Body of pancreas (tissue), 4 donors: ENCODE results near the gene GRIP2. TPM values are rescaled to one million over a fixed set of nuclear protein-coding genes. Genes with fewer than 3 reads are reported as not detected.

ENCODE experiments used
- ATAC-seq: fragments of 150-250 bp; one replicate; pipeline ENCODE4 v1.9.1; 2016
- DNase-seq, 4 donors: peaks; one replicate each; pipeline ENCODE4 v3.0.0-alpha.2; 2019
- H3K27ac ChIP-seq, 4 donors: fragments of 200-600 bp; sonication (generic); 1 replicate in 3 of 4; 2 replicates in 1 of 4; pipeline versions ENCODE4 v1.5.1 to v1.6.1; 2016 to 2019; ENCODE audit warnings: mild to moderate bottlenecking in 1 of 4, mixed read lengths in 1 of 4, moderate library complexity in 1 of 4
- H3K27me3 ChIP-seq, 2 donors: fragments of 200-600 bp; sonication (generic); one replicate each; pipeline ENCODE4 v1.6.0; 2016; ENCODE audit warnings: mild to moderate bottlenecking in 1 of 2
- H3K36me3 ChIP-seq, 2 donors: fragments of 200-600 bp; sonication (generic); replicated peaks in 1 of 2; 2 replicates each; pipeline ENCODE4 v1.5.1; 2016; ENCODE audit warnings: low read depth in 2 of 2; ENCODE audit not compliant: insufficient read depth in 1 of 2
- H3K4me1 ChIP-seq: fragments of 200-600 bp; sonication (generic); one replicate; pipeline ENCODE4 v1.6.0; 2016
- H3K4me3 ChIP-seq, 2 donors: fragments of 200-600 bp; sonication (generic); 1 replicate in 1 of 2; 2 replicates in 1 of 2; pipeline ENCODE4 v1.5.1; 2016 to 2019
- H3K9me3 ChIP-seq, 3 donors: fragments of 200-600 bp; sonication (generic); 1 replicate in 2 of 3; 2 replicates in 1 of 3; pipeline ENCODE4 v1.5.1; 2016
- POLR2A ChIP-seq, 3 donors: fragments of 450-650 bp; IDR thresholded peaks; one replicate each; pipeline ENCODE4 v1.6.1; 2016; ENCODE audit warnings: antibody characterized with exemption in 3 of 3, mild to moderate bottlenecking in 2 of 3
- WGBS, 2 donors: methylation state at CpG; one replicate each; pipeline ENCODE4 v1.1.5; 2017; 5-methylcytosine and 5-hydroxymethylcytosine counted together
- intact Hi-C: fragments of 100-400 bp; cut with DNase I; formaldehyde crosslinking; loops from one replicate; pipeline ENCODE4 v1.15.1; 2023
- total RNA-seq, 2 donors: library from RNA; depleted of rRNA; stranded (reverse); fragments of >200 nt; gene quantifications; one replicate each; pipeline ENCODE4 v1.1.0, GENCODE V29; 2016
- TF ChIP-seq, protein P1 (sequence below), 7 experiments: fragments of 450-650 bp in 4 of 7; fragments of 200-600 bp in 3 of 7; sonication (generic) in 3 of 7; IDR thresholded peaks; one replicate each; pipeline ENCODE4 v1.5.1; 2016 to 2019; ENCODE audit warnings: antibody characterized with exemption in 7 of 7

The GRIP2 gene
- total RNA-seq, 2 donors from 2014 or later, result 0.26 to 0.99 TPM

DNA sequence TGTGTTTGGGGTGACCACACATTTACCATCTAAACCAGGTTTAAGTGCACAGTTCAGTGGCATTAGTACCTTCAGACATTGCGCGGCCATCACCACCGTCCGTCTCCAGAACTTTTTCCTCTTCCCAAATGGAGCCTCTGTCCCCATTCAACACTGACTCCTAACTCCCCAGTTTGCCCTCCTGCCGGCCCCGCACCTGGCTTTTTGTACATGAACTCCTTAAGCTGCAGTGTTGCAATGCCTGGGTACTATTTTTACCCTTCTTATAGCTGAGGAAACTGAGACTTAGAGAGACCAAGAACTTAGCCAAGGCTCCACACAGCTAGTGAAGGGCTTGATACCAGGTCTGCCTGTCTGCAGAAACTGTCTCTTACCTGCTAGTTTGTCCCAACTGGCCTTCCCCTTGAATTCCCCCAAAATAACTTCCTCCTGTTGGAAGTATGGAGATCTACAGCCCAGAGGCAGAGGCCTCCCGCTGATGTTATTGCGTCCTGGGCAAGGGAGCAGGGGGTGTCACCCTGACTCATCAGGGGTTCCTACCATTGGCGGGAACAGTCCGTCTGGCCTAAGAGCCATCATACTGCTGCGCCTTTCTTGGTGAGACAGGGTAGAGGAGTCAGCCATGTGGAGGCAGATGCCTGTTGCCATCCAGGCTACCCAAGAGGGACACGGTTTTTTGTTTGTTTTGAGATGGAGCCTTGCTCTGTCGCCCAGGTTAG is 65.6 kb downstream of the GRIP2 start:
- H3K4me1 ChIP-seq, result peaks cover 3% of the 10 kb centered on the region
- intact Hi-C loops, result loop anchor here (5.0 kb wide), 1 partner anchor 212 kb away; no protein-coding TSS in a partner anchor
- H3K4me3 ChIP-seq, result no peak overlapping the region
- DNase-seq, result no peak
- ATAC-seq, result no peak
- WGBS, 2 donors, result 88 to 95% methylated on average over 9 to 13 of the region's 13 CpGs
- H3K36me3 ChIP-seq, result no peaks in the 10 kb centered on the region
- no peaks in the 10 kb centered on the region for H3K9me3 ChIP-seq
- H3K27me3 ChIP-seq, result no peaks in the 10 kb centered on the region
- TF ChIP-seq, protein P1, sequence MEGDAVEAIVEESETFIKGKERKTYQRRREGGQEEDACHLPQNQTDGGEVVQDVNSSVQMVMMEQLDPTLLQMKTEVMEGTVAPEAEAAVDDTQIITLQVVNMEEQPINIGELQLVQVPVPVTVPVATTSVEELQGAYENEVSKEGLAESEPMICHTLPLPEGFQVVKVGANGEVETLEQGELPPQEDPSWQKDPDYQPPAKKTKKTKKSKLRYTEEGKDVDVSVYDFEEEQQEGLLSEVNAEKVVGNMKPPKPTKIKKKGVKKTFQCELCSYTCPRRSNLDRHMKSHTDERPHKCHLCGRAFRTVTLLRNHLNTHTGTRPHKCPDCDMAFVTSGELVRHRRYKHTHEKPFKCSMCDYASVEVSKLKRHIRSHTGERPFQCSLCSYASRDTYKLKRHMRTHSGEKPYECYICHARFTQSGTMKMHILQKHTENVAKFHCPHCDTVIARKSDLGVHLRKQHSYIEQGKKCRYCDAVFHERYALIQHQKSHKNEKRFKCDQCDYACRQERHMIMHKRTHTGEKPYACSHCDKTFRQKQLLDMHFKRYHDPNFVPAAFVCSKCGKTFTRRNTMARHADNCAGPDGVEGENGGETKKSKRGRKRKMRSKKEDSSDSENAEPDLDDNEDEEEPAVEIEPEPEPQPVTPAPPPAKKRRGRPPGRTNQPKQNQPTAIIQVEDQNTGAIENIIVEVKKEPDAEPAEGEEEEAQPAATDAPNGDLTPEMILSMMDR (IDR thresholded peaks at IDR 0.05), result no peak
- TF ChIP-seq POLR2A (IDR thresholded peaks at IDR 0.05), result no peak
- H3K27ac ChIP-seq, result no peak overlapping the region

DNA sequence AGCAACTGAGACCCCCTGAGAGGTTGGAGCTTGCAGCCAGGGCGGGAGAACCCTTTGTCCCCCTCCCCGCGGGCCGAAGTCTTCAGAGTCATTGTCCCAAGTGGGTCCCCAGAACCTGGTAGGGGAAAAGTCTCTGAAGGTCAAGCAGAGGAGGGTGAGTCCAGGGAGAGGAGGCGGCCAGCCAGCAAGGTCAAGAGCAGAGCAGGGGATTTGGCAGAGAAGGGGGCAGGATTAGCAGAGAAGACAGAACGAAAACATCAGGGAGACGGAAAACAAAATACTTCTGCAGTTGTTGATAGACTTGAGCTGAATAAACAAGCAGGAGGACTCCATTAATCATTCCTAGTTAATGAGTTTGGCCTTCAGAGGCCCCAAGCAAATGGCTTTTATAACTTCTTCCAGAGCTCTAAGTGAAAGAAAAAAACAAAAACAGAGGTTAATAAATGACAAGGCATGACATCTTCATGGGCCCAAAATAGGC is 66.7 kb downstream of the GRIP2 start:
- intact Hi-C loops, result loop anchor here (5.0 kb wide), 1 partner anchor 211 kb away; no protein-coding TSS in a partner anchor
- Histone ChIP-seq H3K27ac (no peak overlapping the region), H3K4me1 (peaks cover 3% of the 10 kb centered on the region), H3K9me3 (no peaks in the 10 kb centered on the region), H3K27me3 (no peaks in the 10 kb centered on the region), H3K36me3 (no peaks in the 10 kb centered on the region), H3K4me3 (no peak overlapping the region)
- 74 to 80% methylated on average over 5 to 7 of the region's 7 CpGs for WGBS, 2 donors
- TF ChIP-seq, protein P1 (IDR thresholded peaks at IDR 0.05), result no peak
- TF ChIP-seq POLR2A (IDR thresholded peaks at IDR 0.05), result no peak
- ATAC-seq (no peak), DNase-seq (no peak)

DNA sequence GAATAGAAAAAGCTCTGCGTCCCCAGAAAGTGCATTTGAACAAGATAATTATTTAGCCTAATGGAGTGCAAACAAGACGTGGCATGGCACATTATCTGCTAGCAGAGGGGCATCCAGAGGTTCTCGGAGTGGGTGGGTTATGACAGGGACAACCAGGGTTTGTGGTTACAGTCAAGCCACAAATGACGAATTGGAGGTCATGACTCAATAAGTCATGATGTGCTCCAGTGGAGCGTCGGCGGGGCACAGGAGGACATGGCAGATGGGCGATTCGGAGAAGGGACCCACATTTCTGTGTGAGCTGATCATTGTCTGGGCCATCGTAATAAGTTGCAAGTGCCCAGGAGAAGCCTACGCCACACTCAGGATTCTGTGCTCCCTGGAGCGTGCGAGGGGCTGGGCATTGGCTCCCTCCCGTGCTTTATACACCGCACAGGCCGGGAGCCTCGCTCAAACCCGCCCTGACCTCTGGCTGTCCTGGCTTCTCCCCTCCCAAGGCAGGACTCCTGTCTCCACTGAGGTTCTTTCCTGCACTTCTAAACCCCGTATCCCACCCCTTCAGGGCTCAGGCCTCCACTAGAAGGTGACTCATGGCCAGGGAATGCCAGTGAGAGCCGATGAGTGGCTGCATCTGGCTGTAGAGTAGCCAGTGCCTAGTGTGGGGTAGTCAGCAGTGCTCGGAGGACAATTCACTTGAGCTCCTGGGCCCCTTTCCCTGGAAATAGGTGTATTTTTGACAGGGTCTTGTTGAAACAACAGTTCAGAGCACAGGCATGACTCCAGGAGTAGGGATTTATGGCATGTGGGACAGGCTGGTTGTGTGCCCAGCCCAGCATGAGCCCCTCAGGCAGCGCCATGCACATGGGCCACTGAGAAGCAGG is 67.4 kb downstream of the GRIP2 start:
- no peaks in the 10 kb centered on the region for H3K27me3 ChIP-seq
- DNase-seq, result no peak
- peaks cover 3% of the 10 kb centered on the region for H3K4me1 ChIP-seq
- intact Hi-C loops, result loop anchor here (5.0 kb wide), 1 partner anchor 210 kb away; no protein-coding TSS in a partner anchor
- H3K27ac ChIP-seq, result no peak overlapping the region
- WGBS, 2 donors, result 78 to 82% methylated on average over 21 to 22 of the region's 22 CpGs
- H3K4me3 ChIP-seq, result no peak overlapping the region
- TF ChIP-seq, protein P1 (IDR thresholded peaks at IDR 0.05), result no peak
- no peak for TF ChIP-seq POLR2A (IDR thresholded peaks at IDR 0.05)
- no peaks in the 10 kb centered on the region for H3K9me3 ChIP-seq
- no peak for ATAC-seq
- H3K36me3 ChIP-seq, result no peaks in the 10 kb centered on the region

DNA sequence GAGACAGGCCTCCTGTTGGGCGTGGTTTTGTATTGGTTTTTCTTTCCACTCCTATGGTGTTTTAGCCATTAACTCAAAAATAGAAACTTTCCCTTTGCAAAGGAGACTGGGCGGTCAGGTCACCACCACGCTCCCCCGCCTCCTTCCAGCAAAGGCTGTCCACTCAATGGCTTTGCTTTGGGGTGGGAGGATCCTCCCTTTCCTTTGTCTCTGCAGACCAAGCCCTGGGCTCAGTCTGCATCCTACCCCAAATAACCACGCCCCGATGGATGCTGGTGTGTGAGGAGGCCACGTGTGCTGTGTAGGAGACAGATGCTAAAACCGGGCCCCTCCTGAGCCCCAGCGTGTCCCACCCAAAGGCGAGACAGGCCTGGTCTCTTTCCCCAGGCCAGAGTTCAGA is 68.5 kb downstream of the GRIP2 start:
- no peak for DNase-seq
- ATAC-seq, result no peak
- Histone ChIP-seq H3K27ac (no peak overlapping the region), H3K9me3 (no peaks in the 10 kb centered on the region), H3K36me3 (no peaks in the 10 kb centered on the region), H3K4me3 (no peak overlapping the region), H3K27me3 (no peaks in the 10 kb centered on the region), H3K4me1 (peaks cover 3% of the 10 kb centered on the region)
- WGBS, 2 donors, result 76 to 80% methylated on average over 10 of the region's 10 CpGs
- intact Hi-C loops, result loop anchor here (5.0 kb wide), 1 partner anchor 209 kb away; no protein-coding TSS in a partner anchor
- no peak for TF ChIP-seq POLR2A (IDR thresholded peaks at IDR 0.05)
- TF ChIP-seq, protein P1 (IDR thresholded peaks at IDR 0.05), result no peak
